Measurements from ENCODE around the gene TRANK1. TPM values are rescaled to one million over a fixed set of nuclear protein-coding genes. Genes with fewer than 3 reads are reported as not detected.
"Not testable (repeated sequence)": the region's sequence is repeated elsewhere in the genome, so short reads cannot be mapped to it uniquely, and the experiment has no call there.

Gene TRANK1
- total RNA-seq, 4 donors from 2014 or later = 8.7 to 12.6 (median 10.5) TPM

GRCh38 chr3:36957862-36958686 lies 13.2 kb upstream of the TRANK1 start:
- Histone ChIP-seq H3K4me3 (no peak overlapping the region), H3K27ac (no peak overlapping the region), H3K27me3 (no peaks in the 10 kb centered on the region), H3K36me3 (no peaks in the 10 kb centered on the region), H3K9me3 (no peaks in the 10 kb centered on the region), H3K4me1 (peaks cover 0 to 4% (median 0%) of the 10 kb centered on the region in 4 donors)
- DNase-seq (ENCODE audit: low spot score in 2 of 2) = no peak
- TF ChIP-seq POLR2A (IDR thresholded peaks at IDR 0.05) (no peak), EP300 (IDR thresholded peaks at IDR 0.05) (no peak)
- WGBS, 2 donors = 37 to 47% methylated on average over 3 of the region's 3 CpGs

- Histone ChIP-seq H3K9me3 (no peaks in the 10 kb centered on the region), H3K27me3 (no peaks in the 10 kb centered on the region), H3K36me3 (no peaks in the 10 kb centered on the region), H3K4me3 (no peak overlapping the region), H3K4me1 (peaks cover 0 to 4% (median 0%) of the 10 kb centered on the region in 4 donors), H3K27ac (no peak overlapping the region)
- 95 to 96% methylated on average over 1 of the region's 1 CpG for WGBS, 2 donors
- TF ChIP-seq EP300 (IDR thresholded peaks at IDR 0.05) = no peak
- TF ChIP-seq POLR2A (IDR thresholded peaks at IDR 0.05) = no peak
- no peak for TF ChIP-seq CTCF (IDR thresholded peaks at IDR 0.05)
- no peak for DNase-seq (ENCODE audit: low spot score in 2 of 2)
These were observed 12.2 kb upstream of the TRANK1 start for GRCh38 chr3:36957063-36957462.

GRCh38 chr3:36956155-36956554 lies 11.3 kb upstream of the TRANK1 start:
- Histone ChIP-seq H3K27me3 (no peaks in the 10 kb centered on the region), H3K36me3 (no peaks in the 10 kb centered on the region), H3K27ac (no peak overlapping the region), H3K4me1 (peaks cover 0 to 4% (median 0%) of the 10 kb centered on the region in 4 donors), H3K9me3 (no peaks in the 10 kb centered on the region), H3K4me3 (no peak overlapping the region)
- 84 to 86% methylated on average over 3 of the region's 3 CpGs for WGBS, 2 donors
- no peak for TF ChIP-seq POLR2A (IDR thresholded peaks at IDR 0.05)
- TF ChIP-seq CTCF (IDR thresholded peaks at IDR 0.05) = no peak
- no peak for TF ChIP-seq EP300 (IDR thresholded peaks at IDR 0.05)
- no peak for DNase-seq (ENCODE audit: low spot score in 2 of 2)

GRCh38 chr3:36954452-36955134 lies 9.7 kb upstream of the TRANK1 start:
- no peak for TF ChIP-seq POLR2A (IDR thresholded peaks at IDR 0.05)
- TF ChIP-seq EP300 (IDR thresholded peaks at IDR 0.05) = no peak
- TF ChIP-seq CTCF (IDR thresholded peaks at IDR 0.05) = no peak
- Histone ChIP-seq H3K36me3 (no peaks in the 10 kb centered on the region), H3K9me3 (no peaks in the 10 kb centered on the region), H3K4me1 (peaks cover 0 to 4% (median 0%) of the 10 kb centered on the region in 4 donors), H3K4me3 (no peak overlapping the region), H3K27ac (no peak overlapping the region), H3K27me3 (no peaks in the 10 kb centered on the region)
- no peak for DNase-seq (ENCODE audit: low spot score in 2 of 2)

GRCh38 chr3:36947814-36948213 lies 3.0 kb upstream of the TRANK1 start:
- H3K4me1 ChIP-seq = peaks cover 0 to 12% (median 8%) of the 10 kb centered on the region in 4 donors
- WGBS, 2 donors = 95 to 96% methylated on average over 5 of the region's 5 CpGs
- not testable (repeated sequence) for H3K4me3 ChIP-seq; H3K27ac ChIP-seq; H3K27me3 ChIP-seq; H3K36me3 ChIP-seq; DNase-seq (ENCODE audit: low spot score in 2 of 2)
- H3K9me3 ChIP-seq = peaks cover 0 to 22% (median 6%) of the 10 kb centered on the region in 4 donors
